Islet of Langerhans (tissue), 1 donor: Measurements from ENCODE around the gene TMPRSS4.

Experiments used
- FAIRE-seq: peaks from one replicate; lab custom pipeline; 2011; peaks lifted over from hg19 to GRCh38; lab: Jason Lieb, UNC

The TMPRSS4 gene

GRCh38 chr11:118106789-118107335, 30.0 kb downstream of the TMPRSS4 start:
- no peak for FAIRE-seq

GRCh38 chr11:118108513-118108912, 31.6 kb downstream of the TMPRSS4 start:
- no peak for FAIRE-seq

- no peak for FAIRE-seq
Measured at GRCh38 chr11:118109231-118109630, 32.4 kb downstream of the TMPRSS4 start.

- no peak for FAIRE-seq
Measured at GRCh38 chr11:118111019-118111743, 34.3 kb downstream of the TMPRSS4 start.

- no peak for FAIRE-seq
Measured at GRCh38 chr11:118111744-118112035, 34.8 kb downstream of the TMPRSS4 start.

GRCh38 chr11:118112711-118113430, 36.0 kb downstream of the TMPRSS4 start:
- FAIRE-seq: no peak

- no peak for FAIRE-seq
Measured at GRCh38 chr11:118114266-118114665, 37.4 kb downstream of the TMPRSS4 start.

- FAIRE-seq: no peak
Measured at GRCh38 chr11:118115048-118115447, 38.2 kb downstream of the TMPRSS4 start.

GRCh38 chr11:118117790-118118601, 41.1 kb downstream of the TMPRSS4 start:
- FAIRE-seq: no peak

GRCh38 chr11:118120793-118121192, 43.9 kb downstream of the TMPRSS4 start:
- FAIRE-seq: no peak

GRCh38 chr11:118124929-118125535, 48.2 kb downstream of the TMPRSS4 start:
- FAIRE-seq: no peak

GRCh38 chr11:118126082-118126838, 49.4 kb downstream of the TMPRSS4 start:
- no peak for FAIRE-seq

- no peak for FAIRE-seq
Measured at GRCh38 chr11:118128310-118128709, 51.4 kb downstream of the TMPRSS4 start.

GRCh38 chr11:118128721-118129470, 52.0 kb downstream of the TMPRSS4 start:
- no peak for FAIRE-seq

- FAIRE-seq: no peak
Measured at GRCh38 chr11:118129471-118130172, 52.7 kb downstream of the TMPRSS4 start.

GRCh38 chr11:118132385-118133151, 55.7 kb downstream of the TMPRSS4 start:
- no peak for FAIRE-seq

- no peak for FAIRE-seq
Measured at GRCh38 chr11:118133816-118134215, 56.9 kb downstream of the TMPRSS4 start.

- no peak for FAIRE-seq
Measured at GRCh38 chr11:118135051-118135795, 58.3 kb downstream of the TMPRSS4 start.

- FAIRE-seq: no peak
Measured at GRCh38 chr11:118135796-118136165, 58.9 kb downstream of the TMPRSS4 start.
